CD4-positive, alpha-beta T cell treated with Interleukin-1 beta for 1 hour (primary cell): Measurements from ENCODE around the gene GPHN.

Experiments
- DNase-seq, 2 donors: peaks; one replicate each; pipeline ENCODE4 v3.0.0-alpha.2; 2020 to 2022

Gene GPHN

GRCh38 chr14:67071506-67071905 is 563.6 kb downstream of the GPHN start:
- no peak for DNase-seq

DNA sequence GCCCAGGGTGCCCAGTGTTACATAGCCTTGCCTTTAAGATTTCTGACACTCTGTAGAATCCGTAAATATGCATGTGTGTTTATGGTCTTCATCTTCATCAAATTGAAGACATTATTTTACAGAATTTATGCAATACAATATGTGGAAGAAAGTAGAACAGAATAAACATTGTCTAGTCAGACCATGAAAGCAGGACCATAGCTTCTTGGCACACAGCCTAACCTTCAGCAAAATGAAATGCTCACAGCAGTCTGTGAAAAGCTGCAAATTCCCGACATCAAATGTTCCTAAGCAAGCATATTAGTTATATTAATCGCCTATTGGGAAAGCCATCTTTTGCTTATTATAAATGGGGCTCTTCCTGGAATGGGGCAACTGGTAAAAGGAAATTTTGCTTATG is 570.0 kb downstream of the GPHN start:
- DNase-seq: no peak

DNA sequence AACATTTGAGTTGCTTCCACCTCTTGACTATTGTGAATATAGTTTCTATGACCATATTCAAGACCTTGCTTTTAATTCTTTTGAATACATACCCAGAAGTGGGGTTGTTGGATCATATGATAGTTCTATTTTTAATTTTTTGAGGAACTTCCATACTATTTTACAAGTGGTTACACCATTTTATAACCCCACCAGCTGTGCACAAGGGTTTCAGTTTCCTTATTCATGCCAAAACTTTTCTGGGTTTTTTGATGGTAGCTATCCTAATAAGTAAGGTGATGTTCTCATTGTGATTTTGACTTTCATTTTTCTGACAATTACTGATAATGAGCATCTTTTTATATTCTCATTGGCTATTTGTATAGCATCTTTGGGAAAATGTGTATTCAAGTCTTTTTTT is 571.9 kb downstream of the GPHN start:
- no peak for DNase-seq

DNA sequence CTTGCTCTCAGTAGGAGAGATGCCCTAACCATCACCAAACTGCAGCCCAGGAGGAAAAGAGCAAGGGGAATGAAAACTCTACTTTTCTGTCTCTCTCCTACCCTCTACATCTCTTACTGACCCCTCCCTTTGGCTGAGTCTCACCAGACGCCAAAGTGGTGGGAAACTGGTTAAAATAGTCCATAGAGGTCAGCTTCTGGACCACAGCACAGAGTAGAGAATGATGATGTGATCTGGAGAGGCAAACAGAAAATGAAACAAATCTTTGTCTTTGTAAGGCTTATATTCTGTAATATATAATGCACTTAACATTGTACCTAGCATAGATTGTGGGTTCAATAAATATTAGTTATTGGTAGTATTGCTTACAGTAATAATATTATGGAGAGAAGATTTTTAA is 600.3 kb downstream of the GPHN start:
- DNase-seq: no peak

- DNase-seq: no peak
Observed at GRCh38 chr14:67111022-67111421, 603.1 kb downstream of the GPHN start.

DNA sequence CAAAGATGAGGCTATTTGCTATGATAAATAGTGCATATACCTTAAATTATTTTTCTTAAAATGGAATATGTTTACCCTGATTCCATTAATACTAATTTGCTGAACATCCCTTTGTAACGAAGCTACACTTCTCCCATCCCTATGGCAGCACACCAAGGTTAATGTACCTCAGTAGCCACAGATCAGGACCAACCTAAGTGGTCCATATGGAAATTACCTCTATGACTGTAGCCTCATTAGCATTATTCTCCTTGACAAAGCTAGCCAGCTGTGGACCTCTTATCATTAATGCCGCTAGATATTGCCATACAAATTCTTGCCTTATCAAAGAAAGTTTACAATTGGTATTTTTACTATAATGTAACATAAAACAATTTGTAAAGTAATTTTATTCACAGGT is 604.4 kb downstream of the GPHN start:
- no peak for DNase-seq

DNA sequence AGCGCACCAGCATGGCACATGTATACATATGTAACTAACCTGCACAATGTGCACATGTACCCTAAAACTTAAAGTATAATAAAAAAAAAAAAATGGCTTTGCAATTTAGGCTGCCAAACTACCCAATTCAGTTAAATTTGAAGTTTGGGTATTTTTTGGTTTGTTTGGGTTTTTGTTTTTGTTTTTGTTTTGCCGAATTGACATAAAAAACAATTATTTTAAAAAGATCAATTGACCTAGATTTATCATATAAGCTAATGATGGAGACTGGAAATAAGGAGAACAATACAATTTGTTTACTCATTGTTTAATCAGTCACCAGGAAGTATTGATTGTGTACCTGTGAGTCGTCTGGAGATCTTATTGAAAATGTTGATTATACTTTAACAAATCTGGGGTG is 619.2 kb downstream of the GPHN start:
- no peak for DNase-seq

GRCh38 chr14:67129768-67130167 is 621.8 kb downstream of the GPHN start:
- DNase-seq: no peak

DNA sequence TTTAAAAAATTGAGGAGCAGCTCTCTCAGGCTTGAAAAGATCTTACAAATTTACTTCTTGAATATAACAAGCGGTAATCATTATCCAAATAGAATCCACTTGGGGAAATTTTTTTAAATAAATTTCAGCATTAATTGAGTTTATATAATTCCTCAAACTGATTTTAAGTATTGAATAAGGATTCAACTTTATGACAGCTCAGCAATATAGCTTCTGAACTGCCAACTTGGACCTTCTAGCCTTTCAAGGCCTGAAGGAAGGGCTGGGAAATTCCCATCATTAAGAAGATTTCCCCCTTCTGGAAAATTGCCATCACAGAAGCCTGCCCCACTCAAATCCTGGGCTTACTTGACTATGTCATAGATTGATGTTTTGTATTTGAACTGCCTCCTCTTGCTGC is 623.7 kb downstream of the GPHN start:
- DNase-seq: no peak

GRCh38 chr14:67133144-67133543 is 625.2 kb downstream of the GPHN start:
- DNase-seq: no peak

- no peak for DNase-seq
Observed at GRCh38 chr14:67133595-67134441, 625.9 kb downstream of the GPHN start.

- no peak for DNase-seq
Observed at GRCh38 chr14:67137744-67138371, 629.9 kb downstream of the GPHN start.

DNA sequence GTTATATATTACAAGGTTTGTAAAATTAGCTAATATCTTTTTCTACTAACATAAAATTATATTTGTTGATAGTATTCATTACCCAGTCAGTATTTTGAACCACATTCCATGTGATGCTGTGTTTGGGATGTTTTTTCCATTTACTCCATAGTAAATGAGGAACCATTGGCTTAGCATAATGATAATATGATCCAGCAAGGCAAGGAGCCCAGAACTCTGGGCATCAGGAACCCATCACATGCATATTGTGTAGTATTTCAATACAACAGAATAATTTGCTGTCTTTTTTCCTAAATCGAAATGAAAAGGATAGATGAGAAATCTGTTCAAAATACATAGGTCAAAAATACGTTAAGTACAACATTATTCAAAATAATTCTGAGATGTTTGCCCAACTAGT is 632.6 kb downstream of the GPHN start:
- DNase-seq: no peak

GRCh38 chr14:67141146-67141900 is 633.4 kb downstream of the GPHN start:
- DNase-seq: no peak

DNA sequence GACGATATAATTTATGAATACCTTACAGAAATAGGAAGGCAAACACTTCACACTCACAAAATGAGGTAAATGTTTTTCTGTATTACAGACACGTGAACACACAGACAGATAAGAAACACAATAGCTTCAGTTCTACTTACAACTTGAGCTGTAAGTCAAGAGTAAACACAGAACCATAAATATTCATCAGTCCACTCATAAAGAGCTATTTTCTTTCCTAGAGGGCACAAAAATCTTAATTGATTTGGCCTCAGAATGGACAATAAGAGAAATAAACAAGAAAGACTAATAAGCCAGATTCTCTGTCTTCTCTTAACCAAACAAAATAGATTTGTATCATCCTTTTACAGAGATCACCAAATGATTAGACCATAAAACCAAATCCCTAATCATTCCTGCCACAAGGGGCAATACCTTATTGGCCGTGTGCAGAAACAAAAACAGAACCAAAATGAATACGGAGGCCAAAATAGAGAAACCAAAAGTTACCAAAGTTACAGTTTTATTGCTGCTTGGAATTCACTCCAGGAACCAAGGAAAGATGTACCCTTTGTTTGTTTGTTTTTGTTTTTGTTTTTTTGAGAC is 643.2 kb downstream of the GPHN start:
- DNase-seq: no peak

DNA sequence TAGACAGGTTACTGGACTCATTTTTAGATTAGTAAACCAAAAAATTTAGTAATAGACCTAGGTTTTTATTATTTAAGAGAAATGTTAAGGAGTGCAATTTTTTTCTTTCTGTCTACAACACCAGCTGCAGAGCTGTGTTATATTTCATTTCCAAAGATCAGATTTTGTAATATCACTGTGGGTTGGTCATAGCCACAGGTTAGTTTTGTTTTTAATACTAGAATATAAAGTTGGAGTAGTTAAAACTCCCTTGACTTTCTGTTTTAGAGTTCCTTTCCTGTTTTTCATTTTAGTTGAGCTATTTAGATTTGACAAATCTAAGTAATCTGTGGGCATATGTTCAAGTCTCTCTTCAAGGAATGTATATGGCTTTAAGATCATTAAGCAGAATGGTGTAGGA is 650.6 kb downstream of the GPHN start:
- DNase-seq: no peak

DNA sequence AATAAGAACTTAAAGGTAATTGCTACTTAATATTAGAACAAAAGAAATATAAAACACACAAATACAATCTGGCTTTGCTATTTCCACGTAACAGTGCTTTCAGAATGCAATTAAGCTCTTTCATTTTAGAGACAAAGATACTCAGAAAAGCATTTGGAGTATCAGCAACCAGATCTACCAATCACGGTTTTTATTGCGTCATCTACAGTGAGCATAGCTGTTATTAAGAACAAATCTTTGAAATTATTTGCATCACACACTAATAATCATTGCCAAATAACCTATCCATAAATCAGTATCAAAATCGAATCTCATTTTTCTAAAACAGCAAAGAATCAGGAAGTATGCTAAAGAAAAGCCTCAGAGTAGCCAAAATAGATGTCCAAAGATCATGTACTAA is 654.4 kb downstream of the GPHN start:
- DNase-seq: no peak

DNA sequence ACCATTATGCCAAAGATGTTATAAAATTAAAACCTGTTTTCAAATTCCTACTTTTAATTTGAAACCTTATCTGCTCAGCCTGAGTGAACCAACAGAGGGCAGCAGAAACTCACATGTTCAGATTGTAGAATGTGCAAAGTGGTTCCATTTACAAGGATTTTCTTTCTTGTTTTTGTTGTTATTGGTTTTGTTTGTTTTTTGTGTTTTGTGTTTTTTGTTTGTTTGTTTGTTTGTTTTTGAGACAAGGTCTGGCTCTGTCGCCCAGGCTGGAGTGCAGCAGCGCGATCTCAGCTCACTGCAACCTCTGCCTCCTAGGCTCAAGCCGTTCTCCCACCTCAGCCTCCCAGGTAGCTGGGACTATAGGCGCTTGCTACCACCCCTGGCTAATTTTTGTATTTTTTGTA is 658.5 kb downstream of the GPHN start:
- DNase-seq: peak; percentile 6 to 27

DNA sequence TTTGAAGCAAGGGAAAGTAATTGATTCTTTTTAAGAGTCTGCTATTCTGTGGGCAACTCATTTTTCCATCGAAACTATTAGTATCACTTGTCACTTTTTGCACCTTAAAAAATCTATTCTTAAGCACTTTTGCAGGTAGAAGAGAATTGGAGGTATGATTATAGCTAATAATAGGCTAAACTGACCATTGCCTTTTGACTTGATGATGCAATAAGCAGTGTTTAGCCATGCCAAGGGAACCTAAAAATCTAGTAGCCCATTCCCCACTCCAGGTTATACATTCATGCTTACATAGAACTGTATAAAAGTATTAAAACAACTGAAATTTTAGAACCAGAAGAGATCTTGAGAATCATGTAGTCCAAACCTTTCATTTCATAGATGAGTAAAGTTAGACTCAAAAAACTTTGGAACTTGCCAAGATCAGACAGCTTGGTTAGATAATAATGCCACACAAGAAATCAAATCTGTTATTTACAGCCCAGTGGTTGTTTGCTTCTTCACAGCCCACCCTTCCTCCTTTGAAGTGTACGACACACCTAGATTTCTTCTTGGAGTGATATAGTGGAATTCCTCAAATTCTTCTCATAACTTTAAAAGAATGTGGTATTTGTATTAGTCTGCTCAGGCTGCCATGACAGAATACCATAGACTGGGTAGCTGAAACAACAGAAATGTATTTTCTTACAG is 659.6 kb downstream of the GPHN start:
- no peak for DNase-seq

GRCh38 chr14:67168110-67168441 is 660.1 kb downstream of the GPHN start:
- DNase-seq: no peak

DNA sequence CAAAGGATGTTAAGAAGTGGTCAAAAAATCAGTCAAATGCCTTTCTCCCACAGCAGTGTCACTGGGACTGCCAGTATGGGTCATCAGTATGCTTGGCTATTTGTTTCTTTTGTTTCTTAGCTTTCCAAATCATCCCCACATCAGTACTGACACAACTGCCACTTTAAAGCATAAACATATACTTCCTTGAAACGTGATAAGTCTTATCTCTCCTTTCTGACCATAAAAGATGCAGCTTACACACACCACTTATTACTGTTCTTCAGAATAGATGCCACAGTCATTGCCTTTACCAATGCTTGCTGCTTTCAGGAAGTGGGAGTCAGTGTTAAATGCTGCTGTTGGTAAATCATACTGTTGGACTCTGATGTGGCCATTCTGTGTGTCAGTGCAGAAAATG is 662.7 kb downstream of the GPHN start:
- DNase-seq: no peak

- no peak for DNase-seq
Observed at GRCh38 chr14:67172056-67172455, 664.1 kb downstream of the GPHN start.

DNA sequence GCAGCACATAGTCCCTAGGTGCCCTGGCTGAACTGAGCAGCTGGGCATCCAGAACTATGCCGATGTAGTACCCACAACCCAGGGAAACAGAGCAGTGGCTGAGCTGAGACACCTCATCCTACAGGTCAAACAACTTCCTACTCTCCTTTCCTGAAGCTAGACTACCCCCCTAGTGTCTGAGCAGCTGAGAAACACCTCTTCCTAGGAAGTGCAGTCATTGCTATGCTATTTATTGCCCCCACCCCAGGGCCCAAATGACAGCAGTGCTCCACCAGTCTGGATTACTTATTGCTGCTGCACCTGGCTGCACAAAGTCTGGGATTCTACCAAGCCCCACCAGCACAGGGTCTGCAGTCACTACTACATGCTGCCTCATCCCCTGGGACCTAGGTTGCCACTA is 664.6 kb downstream of the GPHN start:
- DNase-seq: no peak
